ENCODE measurements around the gene SYNDIG1L. TPM values are rescaled to one million over a fixed set of nuclear protein-coding genes. Genes with fewer than 3 reads are reported as not detected.

SYNDIG1L gene
- total and polyA plus RNA-seq, 2 of the 8 experiments (the other 6 are each of a cell fraction or from before 2014, with no cell fraction given), result 3.0 to 3.2 TPM

DNA sequence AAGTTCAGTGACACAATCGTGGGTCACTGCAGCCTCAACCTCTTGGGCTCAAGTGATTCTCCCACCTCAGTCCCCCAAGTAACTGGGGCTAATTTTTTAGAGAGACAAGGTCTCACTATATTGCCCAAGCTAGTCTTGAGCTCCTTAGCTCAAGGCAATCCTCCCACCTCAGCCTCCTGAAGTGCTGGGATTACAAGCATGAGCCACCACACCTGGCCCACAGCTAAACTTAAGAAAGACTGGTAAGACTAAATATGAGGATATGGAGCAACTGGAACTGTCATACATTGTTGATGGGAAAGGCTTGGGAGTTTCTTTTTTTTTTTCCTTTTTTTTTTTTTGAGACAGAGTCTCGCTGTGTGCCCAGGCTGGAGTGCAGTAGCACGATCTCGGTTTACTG is 43.8 kb downstream of the SYNDIG1L start:
- Histone ChIP-seq H3K14ac (ENCODE audit: insufficient read length) (no peak overlapping the region), H2BK20ac (ENCODE audit: low read length) (no peak overlapping the region), H3K4me2 (ENCODE audit: insufficient read depth in 1 of 2, low read depth in 2 of 2, low read length in 2 of 2) (no peak overlapping the region), H3K27me3 (replicated peaks in 1 of 4; ENCODE audit: control insufficient read depth in 3 of 4, extremely low read depth in 1 of 4, insufficient read depth in 3 of 4, low read length in 3 of 4) (no peaks in the 10 kb centered on the region), H2AFZ (ENCODE audit: low read length) (no peak overlapping the region), H3K9ac (replicated peaks in 1 of 4; ENCODE audit: extremely low read depth in 1 of 4, low read depth in 3 of 4, low read length in 3 of 4) (no peak overlapping the region), H4K8ac (ENCODE audit: extremely low read depth, insufficient read depth, low read length) (no peak overlapping the region), H3K4me1 (replicated peaks in 1 of 4; ENCODE audit: control insufficient read depth in 3 of 4, insufficient read depth in 4 of 4, low read length in 3 of 4) (no peaks in the 10 kb centered on the region), H2BK15ac (ENCODE audit: low read length) (no peak overlapping the region), H3K9me3 (ENCODE audit: insufficient read depth in 2 of 2, low read depth in 1 of 2, low read length in 1 of 2) (no peaks in the 10 kb centered on the region), H3K4ac (replicated peaks; ENCODE audit: insufficient read length, low read depth, low read length) (no peak overlapping the region), H4K20me1 (replicated peaks in 1 of 2; ENCODE audit: control insufficient read depth in 1 of 2, insufficient read depth in 2 of 2, low read length in 2 of 2) (no peaks in the 10 kb centered on the region), H4K91ac (replicated peaks; ENCODE audit: insufficient read length, low read length) (no peak overlapping the region), H2BK5ac (ENCODE audit: low read depth, low read length) (no peak overlapping the region), H3K56ac (replicated peaks; ENCODE audit: insufficient read length, low read depth, low read length) (no peak overlapping the region), H3K23ac (ENCODE audit: insufficient read length) (no peak overlapping the region), H2BK12ac (ENCODE audit: low read depth, low read length) (no peak overlapping the region), H3K4me3 (ENCODE audit: extremely low read depth in 1 of 4, insufficient read depth in 2 of 4, low read depth in 3 of 4, low read length in 4 of 4) (no peak overlapping the region), H3K79me2 (ENCODE audit: control insufficient read depth in 1 of 2, insufficient read depth in 2 of 2, low read length in 2 of 2) (no peaks in the 10 kb centered on the region), H2AK5ac (ENCODE audit: low read depth, low read length) (no peak overlapping the region), H2BK120ac (replicated peaks; ENCODE audit: low read depth, low read length) (no peak overlapping the region), H3K18ac (ENCODE audit: extremely low read depth, low read length) (no peak overlapping the region), H3K27ac (ENCODE audit: low read depth, low read length) (no peak overlapping the region), H3K23me2 (ENCODE audit: low read depth, low read length) (no peaks in the 10 kb centered on the region; the same call in 1 of the 2 replicates), H4K5ac (ENCODE audit: insufficient read length, low read depth, low read length) (no peak overlapping the region), H3K79me1 (ENCODE audit: low read depth, low read length) (no peaks in the 10 kb centered on the region), H3K36me3 (ENCODE audit: control insufficient read depth in 2 of 4, insufficient read depth in 4 of 4, low read length in 3 of 4) (no peaks in the 10 kb centered on the region)
- ChIA-PET CTCF (ENCODE audit: partially characterized antibody) (interaction anchor here (0.8 to 2.2 kb wide), 4 partner anchors 10 to 120 kb away, joined by 3 to 6 read pairs (median 3); no protein-coding TSS in a partner anchor), POLR2A (ENCODE audit: partially characterized antibody) (interaction anchor here (0.6 to 1.6 kb wide), 3 partner anchors 16 to 36 kb away, joined by 3 to 4 read pairs (median 3); partner anchors contain the start of gene VRTN)
- FAIRE-seq, result no peak
- DNase-seq (ENCODE audit: low read depth in 1 of 2, low spot score in 2 of 2), result no peak
- WGBS, 2 experiments (ENCODE audit: extremely low coverage in 1 of 2, insufficient coverage in 1 of 2, insufficient read length in 1 of 2, insufficient replicate concordance in 2 of 2, low coverage in 1 of 2, low lambda C conversion rate in 2 of 2, missing lambda C conversion rate in 1 of 2), result 75% methylated on average over 1 of the region's 4 CpGs; no CpG with 5 or more reads in 1 of the 2 experiments
- TF ChIP-seq SP2 (IDR thresholded peaks at IDR 0.05; ENCODE audit: low read length) (no peak), JUN (IDR thresholded peaks at IDR 0.05; ENCODE audit: low read depth, low read length) (no peak), HDAC2 (IDR thresholded peaks at IDR 0.05; ENCODE audit: borderline replicate concordance in 1 of 2, low read depth in 2 of 2, low read length in 2 of 2) (no peak), NANOG (IDR thresholded peaks at IDR 0.05; ENCODE audit: insufficient read depth, low read depth, low read length, poor library complexity, severe bottlenecking) (no peak), EP300 (IDR thresholded peaks at IDR 0.05; ENCODE audit: borderline replicate concordance in 1 of 2, low read depth in 2 of 2, low read length in 2 of 2) (no peak)

All from H1 (cell line).